ENCODE data around the gene TRIM7. TPM values are rescaled to one million over a fixed set of nuclear protein-coding genes. Genes with fewer than 3 reads are reported as not detected.

Gene TRIM7
- total RNA-seq, 1 experiment from 2014 or later: not detected

DNA sequence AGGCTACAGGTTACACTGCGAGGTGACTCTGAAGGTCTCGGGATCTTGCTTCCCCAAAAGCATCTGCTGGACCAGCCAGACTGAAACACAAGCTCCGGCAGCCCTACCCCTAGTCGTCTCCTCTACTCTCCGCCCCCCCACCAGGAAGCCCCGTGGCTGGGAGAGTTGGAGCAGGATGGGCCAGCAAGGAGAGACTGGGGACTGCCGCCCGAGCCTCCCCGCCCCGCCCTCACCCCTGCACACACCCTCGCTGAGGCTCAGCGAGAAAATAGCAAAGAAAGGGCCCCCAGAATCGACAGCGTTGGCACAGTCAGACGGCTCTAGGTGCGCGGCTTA lies 1.3 kb downstream of the TRIM7 start:
- Histone ChIP-seq H3K79me2 (ENCODE audit: low read length) (no peaks in the 10 kb centered on the region), H3K9me2 (replicated peaks; ENCODE audit: insufficient read depth, low read length) (no peaks in the 10 kb centered on the region), H3K36me3 (ENCODE audit: insufficient read depth, low read length) (no peaks in the 10 kb centered on the region), H4K20me1 (ENCODE audit: insufficient read depth, low read depth, low read length) (no peaks in the 10 kb centered on the region), H3K4me2 (ENCODE audit: low read depth, low read length, poor library complexity, severe bottlenecking) (no peak overlapping the region), H3K27me3 (ENCODE audit: low read length) (no peaks in the 10 kb centered on the region), H3K9ac (ENCODE audit: low read length) (no peak overlapping the region), H3K9me3 (ENCODE audit: low read length) (no peaks in the 10 kb centered on the region), H3K4me1 (ENCODE audit: low read length) (peaks cover 38% of the 10 kb centered on the region), H3K4me3 (ENCODE audit: low read length) (no peak overlapping the region), H2AFZ (ENCODE audit: low read length) (no peak overlapping the region), H3K27ac (ENCODE audit: low read length) (no peak overlapping the region)
- DNase-seq: no peak

DNA sequence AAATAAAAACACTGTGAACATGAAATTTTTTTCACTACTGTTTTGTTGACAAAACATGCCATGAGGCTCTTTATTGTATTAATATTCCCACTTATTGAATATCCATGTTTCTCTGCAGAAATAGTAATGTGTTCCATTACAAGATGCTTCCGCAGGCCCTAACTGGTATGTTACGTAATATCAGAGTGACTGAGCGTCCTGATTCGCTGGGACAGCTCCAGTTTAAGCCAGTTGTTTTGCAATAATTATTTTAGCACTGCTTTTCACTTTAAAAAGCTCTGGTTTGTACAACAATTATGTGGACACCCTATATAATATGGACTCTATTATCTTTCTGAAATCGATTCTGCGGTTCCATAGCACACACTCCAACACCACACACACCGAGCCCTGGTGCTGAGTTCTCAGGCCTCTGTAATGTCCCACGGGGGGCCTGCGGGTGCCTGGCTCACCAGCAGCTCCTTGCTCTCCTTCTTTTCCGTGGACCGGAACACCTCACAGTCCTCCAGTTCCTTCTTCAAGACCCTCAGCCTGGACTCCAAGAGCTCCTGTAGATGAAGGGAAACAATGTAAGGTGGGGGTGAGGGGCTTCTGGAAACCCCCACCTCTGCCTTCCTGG lies 1.8 kb downstream of the TRIM7 start:
- Histone ChIP-seq H2AFZ (ENCODE audit: low read length) (no peak overlapping the region), H3K36me3 (ENCODE audit: insufficient read depth, low read length) (no peaks in the 10 kb centered on the region), H3K9me2 (replicated peaks; ENCODE audit: insufficient read depth, low read length) (no peaks in the 10 kb centered on the region), H3K9me3 (ENCODE audit: low read length) (no peaks in the 10 kb centered on the region), H3K27ac (ENCODE audit: low read length) (no peak overlapping the region), H3K27me3 (ENCODE audit: low read length) (no peaks in the 10 kb centered on the region), H4K20me1 (ENCODE audit: insufficient read depth, low read depth, low read length) (no peaks in the 10 kb centered on the region), H3K9ac (ENCODE audit: low read length) (no peak overlapping the region), H3K4me2 (ENCODE audit: low read depth, low read length, poor library complexity, severe bottlenecking) (no peak overlapping the region), H3K79me2 (ENCODE audit: low read length) (no peaks in the 10 kb centered on the region), H3K4me3 (ENCODE audit: low read length) (no peak overlapping the region), H3K4me1 (ENCODE audit: low read length) (peaks cover 44% of the 10 kb centered on the region)
- no peak for DNase-seq

DNA sequence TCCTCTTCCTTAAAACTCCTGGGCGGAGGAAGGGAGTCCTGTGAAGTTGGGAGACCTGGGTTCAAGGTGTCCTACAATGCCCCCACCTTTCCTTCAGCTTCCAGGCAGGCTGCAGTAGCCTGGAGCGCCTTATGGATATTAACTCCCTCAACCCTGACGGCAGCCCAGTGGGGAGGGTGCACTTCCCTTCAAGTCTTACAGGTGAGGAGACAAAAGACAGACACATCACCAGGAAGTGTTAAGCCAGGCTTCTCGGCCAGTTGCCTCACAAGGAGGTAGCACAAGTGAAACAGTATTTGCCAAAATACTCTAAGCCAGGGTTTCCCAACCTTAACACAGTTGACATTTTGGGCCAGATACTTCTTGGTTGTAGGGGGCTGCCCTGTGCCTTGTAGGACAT lies 4.2 kb downstream of the TRIM7 start:
- no peaks in the 10 kb centered on the region for H3K79me2 ChIP-seq (ENCODE audit: low read length)
- DNase-seq: peak; percentile 39
- H4K20me1 ChIP-seq (ENCODE audit: insufficient read depth, low read depth, low read length): no peaks in the 10 kb centered on the region
- H3K9me2 ChIP-seq (replicated peaks; ENCODE audit: insufficient read depth, low read length): no peaks in the 10 kb centered on the region
- H3K4me3 ChIP-seq (ENCODE audit: low read length): no peak overlapping the region
- H2AFZ ChIP-seq (ENCODE audit: low read length): no peak overlapping the region
- H3K9me3 ChIP-seq (ENCODE audit: low read length): no peaks in the 10 kb centered on the region
- H3K4me2 ChIP-seq (ENCODE audit: low read depth, low read length, poor library complexity, severe bottlenecking): peak overlapping the region; percentile 6
- no peak overlapping the region for H3K9ac ChIP-seq (ENCODE audit: low read length)
- no peaks in the 10 kb centered on the region for H3K36me3 ChIP-seq (ENCODE audit: insufficient read depth, low read length)
- H3K4me1 ChIP-seq (ENCODE audit: low read length): peaks cover 39% of the 10 kb centered on the region
- no peak overlapping the region for H3K27ac ChIP-seq (ENCODE audit: low read length)
- H3K27me3 ChIP-seq (ENCODE audit: low read length): no peaks in the 10 kb centered on the region

DNA sequence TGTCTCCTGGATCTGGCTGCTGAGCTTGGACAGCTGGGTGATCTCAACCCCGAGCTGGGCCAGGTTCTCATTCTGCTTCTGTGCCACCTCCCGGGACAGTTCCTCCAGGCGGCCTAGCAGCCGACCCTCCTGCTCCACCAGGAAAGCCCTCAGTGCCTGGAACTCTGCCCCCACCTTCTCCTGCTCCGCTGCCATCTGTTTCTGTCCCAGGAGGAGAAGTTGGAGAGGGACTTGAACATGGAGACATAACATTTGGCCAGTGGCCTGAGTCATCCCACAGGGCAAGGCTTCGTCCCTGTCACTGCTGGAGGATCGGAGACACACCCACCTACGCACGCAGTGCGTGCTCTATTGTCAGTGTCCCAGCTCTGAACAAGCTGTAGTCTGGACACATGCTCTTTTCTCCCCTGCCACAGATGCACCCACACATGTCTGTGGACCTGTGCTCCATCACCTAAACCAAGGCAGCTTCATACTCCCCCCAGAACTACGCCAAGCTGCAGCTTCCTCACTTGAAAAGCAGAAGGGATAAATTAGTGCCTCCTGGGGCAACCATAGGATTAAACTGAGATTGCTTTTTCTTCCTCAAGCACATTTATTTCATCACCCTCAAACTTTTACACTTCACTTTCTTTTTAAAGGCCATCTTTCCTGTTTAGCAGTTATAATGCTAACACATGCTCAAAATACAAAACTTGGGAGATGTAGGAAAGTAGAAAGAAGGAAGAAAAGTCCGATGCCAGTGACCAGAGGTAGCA lies 4.9 kb downstream of the TRIM7 start:
- H3K4me1 ChIP-seq (ENCODE audit: low read length): peaks cover 38% of the 10 kb centered on the region
- H3K4me3 ChIP-seq (ENCODE audit: low read length): no peak overlapping the region
- H2AFZ ChIP-seq (ENCODE audit: low read length): no peak overlapping the region
- no peaks in the 10 kb centered on the region for H3K9me3 ChIP-seq (ENCODE audit: low read length)
- 0 out of 2 replicates have a peak overlapping the region, but pooled peaks have one; percentile 1 for H3K9ac ChIP-seq (ENCODE audit: low read length)
- no peaks in the 10 kb centered on the region for H3K79me2 ChIP-seq (ENCODE audit: low read length)
- no peaks in the 10 kb centered on the region for H3K27me3 ChIP-seq (ENCODE audit: low read length)
- no peaks in the 10 kb centered on the region for H3K9me2 ChIP-seq (replicated peaks; ENCODE audit: insufficient read depth, low read length)
- peak overlapping the region; percentile 6 for H3K4me2 ChIP-seq (ENCODE audit: low read depth, low read length, poor library complexity, severe bottlenecking)
- no peaks in the 10 kb centered on the region for H4K20me1 ChIP-seq (ENCODE audit: insufficient read depth, low read depth, low read length)
- DNase-seq: peak; percentile 44
- H3K36me3 ChIP-seq (ENCODE audit: insufficient read depth, low read length): no peaks in the 10 kb centered on the region
- no peak overlapping the region for H3K27ac ChIP-seq (ENCODE audit: low read length)

DNA sequence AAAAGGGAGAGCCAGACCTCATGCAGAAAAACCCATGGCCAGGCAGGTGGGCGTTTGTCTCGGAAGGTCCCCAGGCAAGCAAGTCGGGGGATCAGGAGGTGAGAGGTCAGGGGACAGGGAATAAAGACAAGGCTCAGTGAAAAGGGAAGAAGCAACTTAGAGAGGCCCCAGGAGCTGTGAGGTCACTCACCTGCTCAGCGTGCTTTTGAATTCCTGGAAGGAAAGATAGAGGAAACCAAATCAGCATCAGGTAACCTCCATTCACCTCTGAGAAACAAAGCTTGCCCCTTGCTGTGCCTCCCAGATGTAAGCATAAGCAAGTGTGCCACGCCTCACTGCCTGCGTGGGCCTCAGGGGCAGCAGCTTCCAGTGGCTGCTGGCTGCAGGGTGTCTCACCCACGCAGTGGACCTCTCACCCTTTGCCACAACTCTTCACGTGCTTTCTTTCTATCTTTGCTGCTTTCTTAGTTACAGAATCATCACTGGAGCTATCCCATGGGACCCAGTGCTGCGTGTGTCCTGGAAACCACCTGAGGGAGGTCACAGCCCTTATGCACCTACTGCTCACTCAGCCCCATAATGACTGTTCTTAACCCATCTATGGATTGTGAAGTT lies 6.0 kb downstream of the TRIM7 start:
- DNase-seq: no peak
- H3K9ac ChIP-seq (ENCODE audit: low read length): no peak overlapping the region
- no peaks in the 10 kb centered on the region for H3K27me3 ChIP-seq (ENCODE audit: low read length)
- H3K4me2 ChIP-seq (ENCODE audit: low read depth, low read length, poor library complexity, severe bottlenecking): peak overlapping the region; percentile 12
- H3K9me3 ChIP-seq (ENCODE audit: low read length): no peaks in the 10 kb centered on the region
- H2AFZ ChIP-seq (ENCODE audit: low read length): no peak overlapping the region
- H3K4me1 ChIP-seq (ENCODE audit: low read length): peaks cover 38% of the 10 kb centered on the region
- H3K36me3 ChIP-seq (ENCODE audit: insufficient read depth, low read length): no peaks in the 10 kb centered on the region
- no peak overlapping the region for H3K4me3 ChIP-seq (ENCODE audit: low read length)
- H3K79me2 ChIP-seq (ENCODE audit: low read length): no peaks in the 10 kb centered on the region
- H3K27ac ChIP-seq (ENCODE audit: low read length): no peak overlapping the region
- H3K9me2 ChIP-seq (replicated peaks; ENCODE audit: insufficient read depth, low read length): no peaks in the 10 kb centered on the region
- H4K20me1 ChIP-seq (ENCODE audit: insufficient read depth, low read depth, low read length): no peaks in the 10 kb centered on the region

DNA sequence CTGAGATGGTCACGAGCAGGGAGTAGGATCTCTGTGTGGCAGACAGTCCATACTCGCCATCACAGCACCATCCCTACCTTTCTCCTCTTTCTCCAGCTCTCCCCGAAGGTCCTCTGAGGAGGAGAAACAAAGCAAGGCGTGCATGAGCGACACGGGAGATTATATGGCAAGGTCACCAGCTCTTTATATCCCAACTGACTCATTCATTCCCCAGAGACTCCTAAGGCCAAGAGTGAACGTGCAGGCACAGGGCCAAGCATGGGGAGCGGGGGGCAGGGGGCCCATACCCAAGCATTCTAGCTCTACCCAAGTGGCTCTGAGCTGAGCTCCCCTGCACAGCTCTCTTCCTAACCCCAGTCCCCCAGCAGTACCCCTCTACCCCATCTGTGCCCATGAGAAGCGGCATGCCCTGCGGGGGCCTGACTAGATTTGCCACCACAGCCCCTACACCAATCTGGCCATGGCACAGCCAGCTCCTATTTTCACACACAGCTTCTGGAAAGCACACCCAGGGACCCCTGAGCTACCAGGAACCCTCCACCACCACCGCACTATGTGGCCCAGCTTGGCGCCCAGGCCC lies 6.8 kb downstream of the TRIM7 start:
- peak overlapping the region; percentile 12 for H3K4me2 ChIP-seq (ENCODE audit: low read depth, low read length, poor library complexity, severe bottlenecking)
- H3K4me1 ChIP-seq (ENCODE audit: low read length): peaks cover 39% of the 10 kb centered on the region

DNA sequence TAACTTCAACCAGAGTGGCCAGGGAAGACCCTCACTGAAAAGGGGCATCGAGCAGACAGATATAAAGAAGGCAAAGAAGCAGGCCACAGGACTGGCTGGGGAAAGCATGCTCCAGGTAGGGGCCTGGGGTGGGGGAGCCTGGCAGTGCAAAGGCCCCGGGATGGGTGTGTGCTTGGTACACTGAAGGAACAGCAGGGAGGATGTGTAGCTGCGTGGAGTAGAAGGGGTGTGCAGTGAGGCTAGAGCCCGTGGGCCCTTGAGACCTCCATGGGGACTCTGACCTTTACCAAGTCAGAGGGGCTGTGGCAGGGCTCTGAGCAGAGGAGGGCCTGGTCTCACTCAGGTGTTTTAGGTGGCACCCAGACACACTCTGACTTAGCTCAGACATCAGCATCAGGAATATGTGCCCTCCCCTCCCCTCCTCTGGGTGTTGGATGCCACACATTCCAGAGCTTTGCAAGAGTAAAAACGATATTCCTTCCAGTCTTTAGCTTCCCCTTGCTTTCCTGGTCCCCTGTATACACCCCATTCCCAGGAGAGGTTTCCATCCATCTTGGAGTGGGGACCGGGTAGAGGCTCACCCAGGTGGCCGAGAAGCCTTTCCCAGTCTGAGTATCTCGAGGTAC lies 7.6 kb downstream of the TRIM7 start:
- Histone ChIP-seq H3K4me2 (ENCODE audit: low read depth, low read length, poor library complexity, severe bottlenecking) (peak overlapping the region; percentile 12), H3K9ac (ENCODE audit: low read length) (no peak overlapping the region; the same call in 1 of the 2 replicates), H3K27ac (ENCODE audit: low read length) (no peak overlapping the region), H3K4me1 (ENCODE audit: low read length) (peaks cover 47% of the 10 kb centered on the region), H3K9me3 (ENCODE audit: low read length) (no peaks in the 10 kb centered on the region), H3K27me3 (ENCODE audit: low read length) (no peaks in the 10 kb centered on the region), H3K4me3 (ENCODE audit: low read length) (no peak overlapping the region), H3K36me3 (ENCODE audit: insufficient read depth, low read length) (no peaks in the 10 kb centered on the region), H4K20me1 (ENCODE audit: insufficient read depth, low read depth, low read length) (no peaks in the 10 kb centered on the region), H3K9me2 (replicated peaks; ENCODE audit: insufficient read depth, low read length) (no peaks in the 10 kb centered on the region), H3K79me2 (ENCODE audit: low read length) (no peaks in the 10 kb centered on the region), H2AFZ (ENCODE audit: low read length) (no peak overlapping the region)
- DNase-seq: no peak

More for the DNA sequence above, 6.8 kb downstream of the TRIM7 start:
- no peak for DNase-seq
- no peak overlapping the region for H3K4me3 ChIP-seq (ENCODE audit: low read length)
- H3K9ac ChIP-seq (ENCODE audit: low read length): no peak overlapping the region; the same call in 1 of the 2 replicates
- no peaks in the 10 kb centered on the region for H3K79me2 ChIP-seq (ENCODE audit: low read length)
- no peaks in the 10 kb centered on the region for H4K20me1 ChIP-seq (ENCODE audit: insufficient read depth, low read depth, low read length)
- H2AFZ ChIP-seq (ENCODE audit: low read length): no peak overlapping the region
- no peaks in the 10 kb centered on the region for H3K9me2 ChIP-seq (replicated peaks; ENCODE audit: insufficient read depth, low read length)
- no peaks in the 10 kb centered on the region for H3K36me3 ChIP-seq (ENCODE audit: insufficient read depth, low read length)
- H3K9me3 ChIP-seq (ENCODE audit: low read length): no peaks in the 10 kb centered on the region
- H3K27me3 ChIP-seq (ENCODE audit: low read length): no peaks in the 10 kb centered on the region
- H3K27ac ChIP-seq (ENCODE audit: low read length): no peak overlapping the region

DNA sequence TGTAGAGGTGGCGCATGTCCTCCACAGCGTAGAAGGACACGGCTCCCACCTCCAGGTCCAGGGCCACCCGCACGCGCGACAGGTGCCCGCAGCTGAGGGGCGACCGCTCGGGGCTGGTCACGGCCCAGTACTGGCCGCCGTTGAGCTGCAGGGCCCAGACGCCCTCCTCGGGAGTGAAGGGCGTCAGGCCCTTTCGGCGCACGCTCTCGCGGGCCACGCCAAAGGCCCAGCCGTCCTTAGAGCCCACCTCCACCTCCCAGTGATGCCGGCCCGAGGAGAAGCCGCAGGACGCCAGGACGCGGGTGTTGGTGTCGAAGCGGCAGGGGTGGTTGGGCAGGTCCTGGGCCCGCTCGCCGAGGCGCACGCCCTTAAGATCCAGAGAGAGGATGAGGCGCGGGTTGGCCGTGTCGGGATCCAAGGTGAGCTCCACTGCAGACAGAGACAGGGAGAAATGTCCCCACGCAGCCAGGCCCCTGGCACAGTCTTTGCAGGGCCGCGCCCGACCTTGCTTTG lies 9.7 kb downstream of the TRIM7 start:
- no peaks in the 10 kb centered on the region for H4K20me1 ChIP-seq (ENCODE audit: insufficient read depth, low read depth, low read length)
- H3K4me3 ChIP-seq (ENCODE audit: low read length): no peak overlapping the region
- DNase-seq: no peak

More for the DNA sequence above, 9.7 kb downstream of the TRIM7 start:
- Histone ChIP-seq H3K9ac (ENCODE audit: low read length) (no peak overlapping the region), H3K27me3 (ENCODE audit: low read length) (no peaks in the 10 kb centered on the region), H3K9me2 (replicated peaks; ENCODE audit: insufficient read depth, low read length) (no peaks in the 10 kb centered on the region), H3K36me3 (ENCODE audit: insufficient read depth, low read length) (no peaks in the 10 kb centered on the region), H3K79me2 (ENCODE audit: low read length) (no peaks in the 10 kb centered on the region), H3K4me2 (ENCODE audit: low read depth, low read length, poor library complexity, severe bottlenecking) (no peak overlapping the region), H3K27ac (ENCODE audit: low read length) (no peak overlapping the region), H2AFZ (ENCODE audit: low read length) (no peak overlapping the region), H3K9me3 (ENCODE audit: low read length) (no peaks in the 10 kb centered on the region), H3K4me1 (ENCODE audit: low read length) (peaks cover 44% of the 10 kb centered on the region)

Measured in Karpas-422 (cell line).